ENCODE results near the gene CRELD2. TPM values are rescaled to one million over a fixed set of nuclear protein-coding genes. Genes with fewer than 3 reads are reported as not detected.

CRELD2 gene
- total and polyA plus RNA-seq, 2 of the 13 experiments (the other 11 are each of a cell fraction or from before 2014, with no cell fraction given): 17.2 to 44.7 TPM

DNA sequence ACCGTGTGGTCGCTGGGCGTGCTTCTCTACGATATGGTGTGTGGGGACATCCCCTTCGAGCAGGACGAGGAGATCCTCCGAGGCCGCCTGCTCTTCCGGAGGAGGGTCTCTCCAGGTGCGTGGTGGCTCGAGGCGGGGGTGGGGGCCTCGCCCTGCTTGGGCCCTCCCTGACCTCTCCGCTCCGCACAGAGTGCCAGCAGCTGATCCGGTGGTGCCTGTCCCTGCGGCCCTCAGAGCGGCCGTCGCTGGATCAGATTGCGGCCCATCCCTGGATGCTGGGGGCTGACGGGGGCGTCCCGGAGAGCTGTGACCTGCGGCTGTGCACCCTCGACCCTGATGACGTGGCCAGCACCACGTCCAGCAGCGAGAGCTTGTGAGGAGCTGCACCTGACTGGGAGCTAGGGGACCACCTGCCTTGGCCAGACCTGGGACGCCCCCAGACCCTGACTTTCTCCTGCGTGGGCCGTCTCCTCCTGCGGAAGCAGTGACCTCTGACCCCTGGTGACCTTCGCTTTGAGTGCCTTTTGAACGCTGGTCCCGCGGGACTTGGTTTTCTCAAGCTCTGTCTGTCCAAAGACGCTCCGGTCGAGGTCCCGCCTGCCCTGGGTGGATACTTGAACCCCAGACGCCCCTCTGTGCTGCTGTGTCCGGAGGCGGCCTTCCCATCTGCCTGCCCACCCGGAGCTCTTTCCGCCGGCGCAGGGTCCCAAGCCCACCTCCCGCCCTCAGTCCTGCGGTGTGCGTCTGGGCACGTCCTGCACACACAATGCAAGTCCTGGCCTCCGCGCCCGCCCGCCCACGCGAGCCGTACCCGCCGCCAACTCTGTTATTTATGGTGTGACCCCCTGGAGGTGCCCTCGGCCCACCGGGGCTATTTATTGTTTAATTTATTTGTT, 44.6 kb downstream of the CRELD2 start (continued):
- no peak for TF ChIP-seq ZNF570 (CRISPR knock-in tag; IDR thresholded peaks at IDR 0.05; ENCODE audit: borderline replicate concordance)
- no peak for TF ChIP-seq HNRNPUL1 (IDR thresholded peaks at IDR 0.05; ENCODE audit: low read depth, low read length)
- TF ChIP-seq ZNF530 (CRISPR knock-in tag; IDR thresholded peaks at IDR 0.05; ENCODE audit: low read depth): no peak
- TF ChIP-seq ZBTB7A (CRISPR knock-in tag; IDR thresholded peaks at IDR 0.05): no peak
- TF ChIP-seq, protein P1, sequence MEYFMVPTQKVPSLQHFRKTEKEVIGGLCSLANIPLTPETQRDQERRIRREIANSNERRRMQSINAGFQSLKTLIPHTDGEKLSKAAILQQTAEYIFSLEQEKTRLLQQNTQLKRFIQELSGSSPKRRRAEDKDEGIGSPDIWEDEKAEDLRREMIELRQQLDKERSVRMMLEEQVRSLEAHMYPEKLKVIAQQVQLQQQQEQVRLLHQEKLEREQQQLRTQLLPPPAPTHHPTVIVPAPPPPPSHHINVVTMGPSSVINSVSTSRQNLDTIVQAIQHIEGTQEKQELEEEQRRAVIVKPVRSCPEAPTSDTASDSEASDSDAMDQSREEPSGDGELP (IDR thresholded peaks at IDR 0.05; ENCODE audit: borderline replicate concordance, low read depth): no peak
- peak; percentile 82 for TF ChIP-seq AGO1 (IDR thresholded peaks at IDR 0.05; ENCODE audit: low read depth, low read length, poor library complexity, severe bottlenecking)
- TF ChIP-seq CCDC6 (CRISPR knock-in tag; IDR thresholded peaks at IDR 0.05): no peak; the same call in 1 of the 2 replicates
- TF ChIP-seq ONECUT2 (CRISPR knock-in tag; IDR thresholded peaks at IDR 0.05): no peak
- TF ChIP-seq BORCS8-MEF2B (CRISPR knock-in tag; IDR thresholded peaks at IDR 0.05): peak; percentile 38; the same call in 1 of the 2 replicates
- no peak for TF ChIP-seq POLR2G (IDR thresholded peaks at IDR 0.05; ENCODE audit: low read depth, low read length)
- TF ChIP-seq ZNF780A (CRISPR knock-in tag; IDR thresholded peaks at IDR 0.05): no peak
- TF ChIP-seq, protein P2, sequence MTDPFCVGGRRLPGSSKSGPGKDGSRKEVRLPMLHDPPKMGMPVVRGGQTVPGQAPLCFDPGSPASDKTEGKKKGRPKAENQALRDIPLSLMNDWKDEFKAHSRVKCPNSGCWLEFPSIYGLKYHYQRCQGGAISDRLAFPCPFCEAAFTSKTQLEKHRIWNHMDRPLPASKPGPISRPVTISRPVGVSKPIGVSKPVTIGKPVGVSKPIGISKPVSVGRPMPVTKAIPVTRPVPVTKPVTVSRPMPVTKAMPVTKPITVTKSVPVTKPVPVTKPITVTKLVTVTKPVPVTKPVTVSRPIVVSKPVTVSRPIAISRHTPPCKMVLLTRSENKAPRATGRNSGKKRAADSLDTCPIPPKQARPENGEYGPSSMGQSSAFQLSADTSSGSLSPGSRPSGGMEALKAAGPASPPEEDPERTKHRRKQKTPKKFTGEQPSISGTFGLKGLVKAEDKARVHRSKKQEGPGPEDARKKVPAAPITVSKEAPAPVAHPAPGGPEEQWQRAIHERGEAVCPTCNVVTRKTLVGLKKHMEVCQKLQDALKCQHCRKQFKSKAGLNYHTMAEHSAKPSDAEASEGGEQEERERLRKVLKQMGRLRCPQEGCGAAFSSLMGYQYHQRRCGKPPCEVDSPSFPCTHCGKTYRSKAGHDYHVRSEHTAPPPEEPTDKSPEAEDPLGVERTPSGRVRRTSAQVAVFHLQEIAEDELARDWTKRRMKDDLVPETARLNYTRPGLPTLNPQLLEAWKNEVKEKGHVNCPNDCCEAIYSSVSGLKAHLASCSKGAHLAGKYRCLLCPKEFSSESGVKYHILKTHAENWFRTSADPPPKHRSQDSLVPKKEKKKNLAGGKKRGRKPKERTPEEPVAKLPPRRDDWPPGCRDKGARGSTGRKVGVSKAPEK (CRISPR knock-in tag; IDR thresholded peaks at IDR 0.05; ENCODE audit: borderline replicate concordance): no peak
- no peak for TF ChIP-seq ZNF326 (CRISPR knock-in tag; IDR thresholded peaks at IDR 0.05; ENCODE audit: borderline replicate concordance)
- no peak for TF ChIP-seq PPARG (CRISPR knock-in tag; conservative IDR thresholded peaks at IDR 0.05)
- TF ChIP-seq ZNF292 (CRISPR knock-in tag; IDR thresholded peaks at IDR 0.05; ENCODE audit: borderline replicate concordance, low read depth): 0 out of 2 replicates have a peak, but pooled peaks have one; percentile 12
- TF ChIP-seq, protein P3, sequence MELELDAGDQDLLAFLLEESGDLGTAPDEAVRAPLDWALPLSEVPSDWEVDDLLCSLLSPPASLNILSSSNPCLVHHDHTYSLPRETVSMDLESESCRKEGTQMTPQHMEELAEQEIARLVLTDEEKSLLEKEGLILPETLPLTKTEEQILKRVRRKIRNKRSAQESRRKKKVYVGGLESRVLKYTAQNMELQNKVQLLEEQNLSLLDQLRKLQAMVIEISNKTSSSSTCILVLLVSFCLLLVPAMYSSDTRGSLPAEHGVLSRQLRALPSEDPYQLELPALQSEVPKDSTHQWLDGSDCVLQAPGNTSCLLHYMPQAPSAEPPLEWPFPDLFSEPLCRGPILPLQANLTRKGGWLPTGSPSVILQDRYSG (CRISPR knock-in tag; IDR thresholded peaks at IDR 0.05): no peak
- TF ChIP-seq SATB2 (CRISPR knock-in tag; IDR thresholded peaks at IDR 0.05): no peak
- TF ChIP-seq REPIN1 (CRISPR knock-in tag; IDR thresholded peaks at IDR 0.05; ENCODE audit: borderline replicate concordance, low read depth): 0 out of 2 replicates have a peak, but pooled peaks have one; percentile 23
- TF ChIP-seq PRMT3 (CRISPR knock-in tag; IDR thresholded peaks at IDR 0.05; ENCODE audit: borderline replicate concordance, low read depth): peak; percentile 11; the same call in 1 of the 2 replicates
- no peak; the same call in 1 of the 2 replicates for TF ChIP-seq KDM2A (CRISPR knock-in tag; IDR thresholded peaks at IDR 0.05; ENCODE audit: borderline replicate concordance, low read depth)
- TF ChIP-seq ZFYVE20 (CRISPR knock-in tag; IDR thresholded peaks at IDR 0.05; ENCODE audit: borderline replicate concordance, low read depth): no peak
- TF ChIP-seq CAMTA2 (CRISPR knock-in tag; IDR thresholded peaks at IDR 0.05; ENCODE audit: borderline replicate concordance): no peak
- TF ChIP-seq ZNF724P (CRISPR knock-in tag; IDR thresholded peaks at IDR 0.05; ENCODE audit: borderline replicate concordance): no peak
- TF ChIP-seq POLR2A (IDR thresholded peaks at IDR 0.05; ENCODE audit: insufficient read depth in 1 of 2, low read depth in 2 of 2, low read length in 2 of 2): peak in 1 of 2 experiments; percentile 4; a peak in 1 of 4 replicates
- 0 out of 2 replicates have a peak, but pooled peaks have one; percentile 47 for TF ChIP-seq ZNF567 (CRISPR knock-in tag; IDR thresholded peaks at IDR 0.05; ENCODE audit: borderline replicate concordance)

Data from HepG2 (cell line).